NCI-H1105 (cell line): ENCODE results near the gene NFATC2IP.
"Not testable (repeated sequence)": the region's sequence is repeated elsewhere in the genome, so short reads cannot be mapped to it uniquely, and the experiment has no call there.

Source experiments
- DNase-seq: peaks from one replicate; lab custom pipeline; 2025; lab: John Stamatoyannopoulos, UW

NFATC2IP gene

GRCh38 chr16:28974007-28974436 lies 23.3 kb downstream of the NFATC2IP start:
- peak; percentile 53 for DNase-seq

GRCh38 chr16:28974437-28975157 lies 23.9 kb downstream of the NFATC2IP start, which contains the start of gene SPNS1:
SPNS1 (plus strand) TSS chr16:28974778; CDS start chr16:28975152, 374 bp downstream.
- peak; percentile 93 for DNase-seq

- no peak for DNase-seq
Measured at GRCh38 chr16:28975158-28975599, 24.4 kb downstream of the NFATC2IP start.

- peak; percentile 19 for DNase-seq
Measured at GRCh38 chr16:28977703-28978662, 27.2 kb downstream of the NFATC2IP start.

- not testable (repeated sequence) for DNase-seq
Measured at GRCh38 chr16:28980330-28980729, 29.6 kb downstream of the NFATC2IP start.

DNA sequence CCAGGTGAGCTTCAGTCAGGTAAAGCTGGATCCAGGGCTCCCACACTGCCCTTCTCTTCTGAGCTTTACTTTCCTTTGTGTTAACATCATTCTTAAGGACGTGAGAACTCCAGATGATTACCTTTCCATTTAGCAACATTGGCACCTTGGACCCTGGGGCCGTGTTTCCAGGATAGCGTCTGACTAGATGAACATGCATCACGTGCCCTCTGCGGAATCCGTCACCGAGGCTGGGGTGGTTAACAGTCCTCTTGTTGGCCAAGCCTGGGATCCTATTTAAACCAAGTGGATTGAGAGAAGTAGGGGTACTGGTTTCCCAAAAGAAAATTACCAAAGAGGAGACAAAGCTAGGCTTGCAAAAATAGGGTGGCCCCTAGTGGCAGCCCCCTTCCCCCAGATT lies 30.2 kb downstream of the NFATC2IP start:
- no peak for DNase-seq

GRCh38 chr16:28981517-28981916 lies 30.8 kb downstream of the NFATC2IP start:
- no peak for DNase-seq

- no peak for DNase-seq
Measured at GRCh38 chr16:28982418-28982817, 31.7 kb downstream of the NFATC2IP start.

DNA sequence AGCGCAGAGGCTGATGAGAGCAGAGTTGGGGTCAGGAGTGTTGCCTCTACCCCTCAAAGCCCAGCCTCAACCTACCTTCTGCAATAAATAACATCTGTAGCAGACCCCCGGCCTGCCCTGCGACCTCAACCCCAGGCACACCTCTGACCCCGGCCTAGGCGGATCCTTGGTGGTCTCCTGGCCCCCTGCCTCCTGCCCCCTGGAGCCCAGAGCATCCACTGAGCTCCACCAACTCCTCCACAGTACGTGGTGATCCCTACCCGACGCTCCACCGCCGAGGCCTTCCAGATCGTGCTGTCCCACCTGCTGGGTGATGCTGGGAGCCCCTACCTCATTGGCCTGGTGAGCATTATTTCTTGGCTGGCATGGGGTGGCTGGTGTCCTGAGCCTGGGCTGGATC lies 32.2 kb downstream of the NFATC2IP start:
- no peak for DNase-seq

DNA sequence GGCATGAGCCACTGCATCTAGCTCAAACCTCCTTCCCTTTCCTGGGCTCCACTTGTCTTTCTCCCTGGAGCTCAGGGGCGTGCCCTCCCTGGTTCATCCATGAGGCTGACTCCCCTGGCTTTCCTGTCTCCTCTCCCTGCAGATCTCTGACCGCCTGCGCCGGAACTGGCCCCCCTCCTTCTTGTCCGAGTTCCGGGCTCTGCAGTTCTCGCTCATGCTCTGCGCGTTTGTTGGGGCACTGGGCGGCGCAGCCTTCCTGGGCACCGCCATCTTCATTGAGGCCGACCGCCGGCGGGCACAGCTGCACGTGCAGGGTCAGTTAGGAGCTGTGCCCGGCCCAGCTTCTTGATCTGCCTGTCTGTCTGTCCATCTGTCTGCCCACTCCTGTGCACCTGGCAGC lies 32.9 kb downstream of the NFATC2IP start:
- DNase-seq, result no peak

DNA sequence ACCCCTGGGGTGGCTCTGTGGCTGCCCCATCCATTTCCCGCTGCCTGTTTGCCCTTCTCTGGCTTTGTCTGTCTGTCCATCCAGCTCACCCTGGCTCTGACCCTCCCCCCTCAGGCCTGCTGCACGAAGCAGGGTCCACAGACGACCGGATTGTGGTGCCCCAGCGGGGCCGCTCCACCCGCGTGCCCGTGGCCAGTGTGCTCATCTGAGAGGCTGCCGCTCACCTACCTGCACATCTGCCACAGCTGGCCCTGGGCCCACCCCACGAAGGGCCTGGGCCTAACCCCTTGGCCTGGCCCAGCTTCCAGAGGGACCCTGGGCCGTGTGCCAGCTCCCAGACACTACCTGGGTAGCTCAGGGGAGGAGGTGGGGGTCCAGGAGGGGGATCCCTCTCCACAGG lies 33.4 kb downstream of the NFATC2IP start:
- DNase-seq, result no peak

DNA sequence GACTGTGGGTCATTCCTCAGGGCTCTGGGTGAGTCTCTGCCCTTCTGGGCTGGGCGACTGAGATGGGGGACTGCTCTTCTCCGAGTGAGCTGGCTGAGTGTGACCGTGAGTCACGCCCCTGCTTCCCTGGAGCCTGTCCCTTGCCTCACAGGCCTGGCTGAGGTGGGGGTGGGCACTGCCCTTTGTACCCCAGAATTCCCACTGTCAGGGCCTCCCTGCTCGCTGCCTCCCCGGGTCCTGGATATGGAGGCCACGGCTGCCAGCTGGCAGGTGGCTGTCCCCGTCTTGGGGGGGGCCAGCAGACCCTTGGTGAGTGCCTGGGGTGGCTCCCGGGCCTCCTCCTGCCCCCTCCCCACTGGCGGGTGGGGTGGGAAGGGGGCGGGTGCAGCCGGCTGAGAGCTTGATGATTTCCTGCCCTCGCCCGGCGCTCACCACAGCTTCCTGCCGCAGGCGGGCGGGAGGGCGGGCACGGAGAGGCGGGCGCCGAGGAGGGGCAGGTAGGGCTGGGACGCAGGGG lies 33.9 kb downstream of the NFATC2IP start, which contains the start of gene LAT:
TSS of gene LAT (plus strand) at position 434 of the 517 bp plus-strand sequence. CDS start 366 bp downstream, outside the sequence.
- peak; percentile 13 for DNase-seq

GRCh38 chr16:28985211-28986041 lies 34.7 kb downstream of the NFATC2IP start:
- no peak for DNase-seq

DNA sequence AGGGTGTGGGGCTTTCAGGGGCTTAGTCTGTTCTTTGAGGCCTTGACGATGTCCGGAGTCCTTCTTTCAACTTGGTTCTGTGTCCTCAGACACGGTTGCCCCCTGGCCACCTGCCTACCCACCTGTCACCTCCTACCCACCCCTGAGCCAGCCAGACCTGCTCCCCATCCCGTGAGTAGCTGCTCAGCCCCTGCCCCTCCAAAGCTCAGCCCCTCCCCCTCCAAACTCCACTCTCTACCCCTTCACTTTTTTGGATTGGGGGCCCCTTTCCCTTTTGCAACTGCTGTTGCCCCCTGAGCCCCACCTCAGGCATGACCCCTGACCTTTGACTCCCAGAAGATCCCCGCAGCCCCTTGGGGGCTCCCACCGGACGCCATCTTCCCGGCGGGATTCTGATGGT lies 35.3 kb downstream of the NFATC2IP start:
- DNase-seq, result no peak

DNA sequence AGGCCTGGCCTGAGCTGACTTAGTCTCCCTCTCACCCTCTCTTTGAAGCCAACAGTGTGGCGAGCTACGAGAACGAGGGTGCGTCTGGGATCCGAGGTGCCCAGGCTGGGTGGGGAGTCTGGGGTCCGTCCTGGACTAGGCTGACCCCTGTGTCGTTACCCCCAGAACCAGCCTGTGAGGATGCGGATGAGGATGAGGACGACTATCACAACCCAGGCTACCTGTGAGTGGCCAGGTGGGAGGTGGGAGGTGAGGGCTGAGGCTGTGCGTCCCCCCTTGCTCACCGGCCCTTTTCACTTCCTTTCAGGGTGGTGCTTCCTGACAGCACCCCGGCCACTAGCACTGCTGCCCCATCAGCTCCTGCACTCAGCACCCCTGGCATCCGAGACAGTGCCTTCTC lies 35.8 kb downstream of the NFATC2IP start:
- no peak for DNase-seq

GRCh38 chr16:28987170-28987853 lies 36.6 kb downstream of the NFATC2IP start:
- no peak for DNase-seq

GRCh38 chr16:28989363-28989762 lies 38.6 kb downstream of the NFATC2IP start:
- DNase-seq, result no peak

DNA sequence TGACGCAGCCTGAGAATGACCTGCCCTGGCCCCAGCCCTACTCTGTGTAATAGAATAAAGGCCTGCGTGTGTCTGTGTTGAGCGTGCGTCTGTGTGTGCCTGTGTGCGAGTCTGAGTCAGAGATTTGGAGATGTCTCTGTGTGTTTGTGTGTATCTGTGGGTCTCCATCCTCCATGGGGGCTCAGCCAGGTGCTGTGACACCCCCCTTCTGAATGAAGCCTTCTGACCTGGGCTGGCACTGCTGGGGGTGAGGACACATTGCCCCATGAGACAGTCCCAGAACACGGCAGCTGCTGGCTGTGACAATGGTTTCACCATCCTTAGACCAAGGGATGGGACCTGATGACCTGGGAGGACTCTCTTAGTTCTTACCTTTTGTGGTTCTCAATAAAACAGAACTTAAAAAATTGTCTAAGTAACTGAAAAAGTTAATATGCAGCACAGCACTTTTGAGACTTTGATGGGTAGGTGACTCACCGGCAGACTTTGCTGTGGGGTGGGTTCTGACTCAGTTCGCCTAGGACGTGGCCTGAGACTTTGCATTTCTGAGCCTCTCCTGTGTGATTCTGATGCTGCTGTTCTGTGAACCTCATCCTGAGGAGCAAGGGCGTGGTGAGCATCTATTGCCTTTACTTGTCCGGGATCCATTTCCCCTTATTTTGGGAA lies 39.8 kb downstream of the NFATC2IP start:
- DNase-seq, result no peak

GRCh38 chr16:28991687-28992086 lies 41.0 kb downstream of the NFATC2IP start:
- no peak for DNase-seq

GRCh38 chr16:28992496-28992895 lies 41.8 kb downstream of the NFATC2IP start:
- no peak for DNase-seq
